ENCODE measurements around the gene CPEB4.

DNA sequence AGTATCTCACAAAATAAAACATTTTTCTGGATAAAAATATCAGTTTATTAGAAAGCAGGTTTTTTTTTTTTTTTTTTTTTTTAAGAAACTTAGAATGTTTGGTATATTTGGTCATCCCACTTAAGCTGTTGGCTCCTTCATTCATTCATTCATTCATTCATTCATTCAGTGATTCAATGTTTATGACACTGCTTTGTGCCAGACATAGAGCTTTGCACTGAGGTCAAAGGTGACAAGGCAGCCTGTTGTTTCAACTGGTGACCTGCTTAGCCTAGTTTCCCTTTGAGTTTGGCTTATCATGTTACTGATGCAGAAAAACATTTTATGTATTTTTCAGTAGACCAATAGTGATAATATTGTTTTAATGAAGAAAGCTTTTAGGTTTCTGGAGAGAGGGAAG is 23.5 kb downstream of the CPEB4 start:
- TF ChIP-seq POLR2A (IDR thresholded peaks at IDR 0.05) (no peak), EP300 (IDR thresholded peaks at IDR 0.05) (no peak)
- TF ChIP-seq, protein P1, sequence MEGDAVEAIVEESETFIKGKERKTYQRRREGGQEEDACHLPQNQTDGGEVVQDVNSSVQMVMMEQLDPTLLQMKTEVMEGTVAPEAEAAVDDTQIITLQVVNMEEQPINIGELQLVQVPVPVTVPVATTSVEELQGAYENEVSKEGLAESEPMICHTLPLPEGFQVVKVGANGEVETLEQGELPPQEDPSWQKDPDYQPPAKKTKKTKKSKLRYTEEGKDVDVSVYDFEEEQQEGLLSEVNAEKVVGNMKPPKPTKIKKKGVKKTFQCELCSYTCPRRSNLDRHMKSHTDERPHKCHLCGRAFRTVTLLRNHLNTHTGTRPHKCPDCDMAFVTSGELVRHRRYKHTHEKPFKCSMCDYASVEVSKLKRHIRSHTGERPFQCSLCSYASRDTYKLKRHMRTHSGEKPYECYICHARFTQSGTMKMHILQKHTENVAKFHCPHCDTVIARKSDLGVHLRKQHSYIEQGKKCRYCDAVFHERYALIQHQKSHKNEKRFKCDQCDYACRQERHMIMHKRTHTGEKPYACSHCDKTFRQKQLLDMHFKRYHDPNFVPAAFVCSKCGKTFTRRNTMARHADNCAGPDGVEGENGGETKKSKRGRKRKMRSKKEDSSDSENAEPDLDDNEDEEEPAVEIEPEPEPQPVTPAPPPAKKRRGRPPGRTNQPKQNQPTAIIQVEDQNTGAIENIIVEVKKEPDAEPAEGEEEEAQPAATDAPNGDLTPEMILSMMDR (IDR thresholded peaks at IDR 0.05), result no peak

Data from tibial nerve (tissue), 4 donors.